ENCODE measurements around the gene STAT3. TPM values are rescaled to one million over a fixed set of nuclear protein-coding genes. Genes with fewer than 3 reads are reported as not detected.

Gene STAT3
- total and polyA plus RNA-seq, 9 of the 15 experiments (the other 6 are each of a cell fraction or from before 2014, with no cell fraction given), result 90.0 to 179 (median 114) TPM

DNA sequence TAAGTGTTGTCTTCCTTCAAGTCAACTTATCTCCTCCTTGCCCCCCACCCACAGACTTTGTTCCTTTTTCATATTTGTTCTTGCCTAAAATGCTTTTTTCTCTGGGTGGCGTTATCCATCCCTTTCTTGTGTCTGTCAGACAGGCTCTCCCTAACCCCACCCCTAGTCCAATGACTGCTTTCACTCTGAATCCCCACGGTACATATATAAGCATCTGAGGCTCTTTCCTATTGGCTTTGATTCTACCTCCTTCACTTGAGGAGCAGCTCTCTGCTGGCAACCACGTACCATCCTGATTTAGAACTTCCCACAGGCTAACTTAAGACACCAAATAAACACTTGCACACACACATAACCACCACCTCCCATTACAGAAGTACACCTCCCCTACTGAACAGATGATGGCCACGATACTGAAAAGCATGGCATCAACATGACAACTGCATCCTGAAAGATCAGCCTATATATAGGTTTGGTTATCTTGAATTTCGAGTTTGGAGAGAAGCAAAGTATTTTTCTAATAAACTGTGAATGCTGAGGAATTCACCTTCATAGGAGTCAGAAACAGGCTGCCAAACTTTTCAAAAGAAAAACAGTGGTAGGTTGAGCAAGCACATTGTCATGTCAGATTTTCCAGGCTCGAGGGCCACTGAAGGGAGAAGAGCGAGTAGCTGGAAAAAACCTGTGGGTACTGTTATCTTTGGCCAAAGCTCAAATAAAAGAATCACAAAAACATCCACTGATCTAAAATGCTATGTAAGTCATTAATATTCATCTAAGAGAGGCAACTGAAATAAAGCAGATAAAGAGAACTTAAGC lies 24.3 kb downstream of the STAT3 start:
- CTCF ChIA-PET (ENCODE audit: low intra/inter-chr PET ratio), result no interaction called here
- Histone ChIP-seq H3K4me3 (no peak overlapping the region), H3K27ac (ENCODE audit: extremely low read depth, low read depth, low read length) (no peak overlapping the region), H3K9me3 (replicated peaks; ENCODE audit: control insufficient read depth, insufficient read depth, low read depth, low read length) (no peaks in the 10 kb centered on the region), H3K79me2 (ENCODE audit: control insufficient read depth, insufficient read depth, low read length) (peaks cover 76% of the 10 kb centered on the region), H3K4me2 (ENCODE audit: insufficient read depth, low read length) (no peak overlapping the region; the same call in 1 of the 2 replicates), H3K4me1 (replicated peaks in 1 of 2; ENCODE audit: control insufficient read depth in 2 of 2, insufficient read depth in 2 of 2, low read length in 2 of 2) (peaks cover 20 to 35% of the 10 kb centered on the region in 2 experiments; a peak in 4 of 5 replicates), H4K20me1 (replicated peaks; ENCODE audit: control insufficient read depth, insufficient read depth, low read length) (peaks cover 18% of the 10 kb centered on the region; the same call in 1 of the 2 replicates), H3K27me3 (ENCODE audit: control insufficient read depth in 2 of 2, insufficient read depth in 2 of 2, low read length in 2 of 2) (no peaks in the 10 kb centered on the region), H3K36me3 (ENCODE audit: control insufficient read depth, insufficient read depth, low read length) (peaks cover 4% of the 10 kb centered on the region; the same call in 1 of the 3 replicates), H2AFZ (ENCODE audit: low read depth, low read length) (no peak overlapping the region), H3K9ac (ENCODE audit: insufficient read depth in 1 of 2, low read depth in 2 of 2, low read length in 2 of 2) (no peak overlapping the region), H3K9me1 (ENCODE audit: control insufficient read depth, insufficient read depth, low read length) (peaks cover 5% of the 10 kb centered on the region)
- FAIRE-seq (no peak), ATAC-seq (no peak), DNase-seq (ENCODE audit: extremely low read depth in 1 of 4, low spot score in 3 of 4) (no peak)
- POLR2A ChIA-PET, result interaction anchor here (0.6 kb wide), 2 partner anchors 196 to 1756 kb away, joined by 3 to 4 read pairs; no protein-coding TSS in a partner anchor
- no peak for TF ChIP-seq U2AF2 (optimal IDR thresholded peaks at IDR 0.05; ENCODE audit: low read depth, low read length)
- TF ChIP-seq NR2C1 (IDR thresholded peaks at IDR 0.05), result no peak
- no peak for TF ChIP-seq NR2C1 (tag; IDR thresholded peaks at IDR 0.05)
- TF ChIP-seq HNRNPH1 (optimal IDR thresholded peaks at IDR 0.05; ENCODE audit: low read depth, low read length), result no peak
- TF ChIP-seq MTA1 (IDR thresholded peaks at IDR 0.05; ENCODE audit: borderline replicate concordance), result no peak
- TF ChIP-seq, protein P1, sequence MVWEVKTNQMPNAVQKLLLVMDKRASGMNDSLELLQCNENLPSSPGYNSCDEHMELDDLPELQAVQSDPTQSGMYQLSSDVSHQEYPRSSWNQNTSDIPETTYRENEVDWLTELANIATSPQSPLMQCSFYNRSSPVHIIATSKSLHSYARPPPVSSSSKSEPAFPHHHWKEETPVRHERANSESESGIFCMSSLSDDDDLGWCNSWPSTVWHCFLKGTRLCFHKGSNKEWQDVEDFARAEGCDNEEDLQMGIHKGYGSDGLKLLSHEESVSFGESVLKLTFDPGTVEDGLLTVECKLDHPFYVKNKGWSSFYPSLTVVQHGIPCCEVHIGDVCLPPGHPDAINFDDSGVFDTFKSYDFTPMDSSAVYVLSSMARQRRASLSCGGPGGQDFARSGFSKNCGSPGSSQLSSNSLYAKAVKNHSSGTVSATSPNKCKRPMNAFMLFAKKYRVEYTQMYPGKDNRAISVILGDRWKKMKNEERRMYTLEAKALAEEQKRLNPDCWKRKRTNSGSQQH (CRISPR knock-in tag; IDR thresholded peaks at IDR 0.05), result no peak
- no peak for TF ChIP-seq POLR3A (IDR thresholded peaks at IDR 0.05; ENCODE audit: borderline replicate concordance, extremely low read depth, insufficient read depth, insufficient read length)
- TF ChIP-seq ZNF282 (CRISPR knock-in tag; IDR thresholded peaks at IDR 0.05), result no peak
- no peak for TF ChIP-seq FOXJ3 (CRISPR knock-in tag; IDR thresholded peaks at IDR 0.05)
- intact Hi-C loops (cut with micrococcal nuclease) (no loop called here), in situ Hi-C loops (cut with MboI) (no loop called here)
- WGBS (ENCODE audit: insufficient coverage, low coverage, missing lambda C conversion rate), result 63% methylated on average over 7 of the region's 7 CpGs
- no TSS peak for BruUV-seq (replicated peaks)
